GM21447 (cell line): Measurements from ENCODE around the gene SNRK.

ENCODE experiments used
- ATAC-seq: cut with Tn5 transposase; IDR thresholded peaks from one replicate; pipeline ENCODE4 v1.9.1; 2021; ENCODE audit not compliant: unreplicated experiment

Gene SNRK

DNA sequence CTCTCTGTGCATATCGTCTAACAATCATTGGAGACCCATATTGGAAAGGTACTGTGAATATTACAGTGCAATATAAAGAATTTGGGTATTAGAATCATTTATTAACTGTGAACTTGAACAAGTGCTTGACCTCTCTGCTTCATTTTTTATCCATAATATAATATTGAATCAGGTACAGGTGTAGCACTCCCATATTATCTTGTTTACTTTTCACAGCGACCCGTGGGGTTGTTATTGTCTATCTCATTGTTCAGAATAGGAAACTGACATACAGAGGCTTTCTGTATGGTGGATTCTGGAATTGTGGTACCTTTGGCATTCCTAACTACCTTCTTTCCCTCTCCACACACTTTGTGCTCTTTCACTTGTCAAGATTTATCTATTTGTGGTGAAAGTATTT, 17.8 kb downstream of the SNRK start:
- no peak for ATAC-seq

DNA sequence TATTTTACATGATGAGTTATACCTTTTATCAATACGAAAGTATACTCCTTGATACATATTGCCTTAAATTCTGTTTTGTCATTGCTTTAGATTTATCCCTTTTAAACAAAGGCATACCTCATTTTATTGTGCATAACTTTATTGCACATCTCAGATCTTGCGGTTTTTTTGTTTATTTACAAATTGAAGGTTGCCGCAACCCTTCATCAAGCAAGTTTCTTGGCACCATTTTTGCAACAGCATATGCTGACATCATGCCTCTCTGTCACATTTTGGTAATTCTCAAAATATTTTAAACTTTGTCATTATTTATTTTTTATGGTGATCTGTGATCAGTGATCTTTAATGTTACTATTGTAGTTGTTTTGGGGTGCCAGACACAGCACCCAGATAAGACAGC, 20.9 kb downstream of the SNRK start:
- ATAC-seq, result no peak

DNA sequence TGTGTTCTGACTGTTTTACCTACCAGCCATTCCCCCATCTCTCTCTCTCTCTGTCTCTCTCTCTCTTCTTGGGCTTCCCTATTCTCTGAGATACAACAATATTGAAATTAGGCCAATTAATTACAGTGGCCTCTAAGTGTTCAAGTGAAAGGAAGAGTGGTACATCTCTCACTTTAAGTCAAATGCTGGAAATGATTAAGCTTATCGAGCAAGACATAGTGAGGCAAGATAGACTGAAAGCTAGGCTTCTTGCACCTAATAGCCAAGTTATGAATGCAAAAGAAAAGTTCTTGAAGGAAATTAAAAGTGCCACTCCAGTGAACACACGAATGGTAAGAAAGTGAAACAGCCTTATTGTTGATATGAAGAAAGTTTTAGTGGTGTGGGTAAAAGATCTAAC, 21.3 kb downstream of the SNRK start:
- no peak for ATAC-seq

DNA sequence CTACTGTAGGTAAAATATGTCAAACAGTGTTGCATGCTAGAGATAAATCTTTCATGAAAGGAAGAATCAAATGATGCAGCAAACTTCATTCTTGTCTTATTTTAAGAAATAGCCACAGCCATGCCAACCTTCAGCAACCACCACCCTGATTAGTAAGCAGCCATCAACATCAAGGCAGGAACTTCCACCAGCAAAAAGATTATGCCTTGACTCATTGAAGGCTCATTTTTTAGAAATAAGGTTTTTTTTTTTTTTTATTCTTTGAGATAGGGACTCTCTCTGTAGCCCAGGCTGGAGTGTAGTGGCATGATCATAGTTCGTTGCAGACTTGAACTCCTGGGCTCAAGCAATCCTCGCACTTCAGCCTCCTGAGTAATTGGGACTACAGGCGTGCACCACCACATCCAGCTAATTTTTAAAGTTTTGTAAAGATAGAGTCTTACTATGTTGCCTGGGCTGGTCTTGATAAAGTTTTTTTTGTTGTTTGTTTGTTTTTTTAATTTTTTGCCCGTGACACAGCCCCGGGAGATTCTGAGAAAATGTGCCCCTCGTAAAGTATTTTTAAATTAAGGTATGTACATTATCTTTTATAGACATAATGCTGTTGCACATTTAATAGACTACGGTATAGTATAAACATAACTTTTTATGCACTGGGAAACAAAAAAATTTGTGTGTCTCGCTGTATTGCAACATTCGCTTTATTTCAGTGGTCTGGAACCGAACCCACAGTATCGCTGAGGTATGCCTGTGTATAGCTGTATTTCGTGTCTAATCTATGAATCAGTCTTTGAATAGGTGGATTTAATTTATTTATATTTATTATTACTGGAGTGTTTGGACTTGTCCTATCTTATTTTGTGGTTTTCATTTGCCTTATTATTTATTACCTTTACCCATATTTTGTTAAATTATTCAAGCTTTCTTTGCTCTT, 23.3 kb downstream of the SNRK start:
- no peak for ATAC-seq

DNA sequence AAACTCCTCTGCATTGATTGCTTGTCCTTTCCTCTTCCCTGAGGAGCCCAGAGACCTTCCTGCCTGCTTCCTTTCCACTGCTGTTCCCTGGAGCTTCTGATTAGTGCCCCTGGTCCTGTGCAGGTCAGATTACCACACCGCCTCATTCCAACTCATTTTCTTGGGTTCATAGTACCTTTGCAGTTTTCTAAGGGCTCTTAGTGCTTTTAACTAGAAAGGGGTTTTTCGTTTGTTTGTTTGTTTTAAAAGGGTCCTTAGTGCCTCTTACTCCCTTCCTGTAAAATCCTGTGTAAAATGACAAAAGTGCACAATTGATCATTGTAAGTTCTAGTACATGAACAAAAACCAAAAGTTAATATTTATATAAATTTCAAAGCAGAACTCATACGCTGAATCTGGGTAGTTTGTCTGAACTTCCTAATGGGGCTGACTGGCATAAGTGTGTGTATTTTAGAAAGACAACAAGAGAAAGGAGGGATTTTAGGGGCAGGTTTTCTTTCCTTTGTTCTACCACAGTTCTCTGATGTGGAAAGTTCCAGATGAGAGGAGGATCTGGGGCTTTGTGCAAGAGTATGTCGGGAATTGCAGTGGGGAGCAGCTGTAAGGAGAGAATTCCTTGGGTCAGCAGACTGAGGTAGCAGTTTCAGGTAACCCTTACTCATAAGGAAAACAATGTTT, 30.6 kb downstream of the SNRK start:
- ATAC-seq, result no peak

DNA sequence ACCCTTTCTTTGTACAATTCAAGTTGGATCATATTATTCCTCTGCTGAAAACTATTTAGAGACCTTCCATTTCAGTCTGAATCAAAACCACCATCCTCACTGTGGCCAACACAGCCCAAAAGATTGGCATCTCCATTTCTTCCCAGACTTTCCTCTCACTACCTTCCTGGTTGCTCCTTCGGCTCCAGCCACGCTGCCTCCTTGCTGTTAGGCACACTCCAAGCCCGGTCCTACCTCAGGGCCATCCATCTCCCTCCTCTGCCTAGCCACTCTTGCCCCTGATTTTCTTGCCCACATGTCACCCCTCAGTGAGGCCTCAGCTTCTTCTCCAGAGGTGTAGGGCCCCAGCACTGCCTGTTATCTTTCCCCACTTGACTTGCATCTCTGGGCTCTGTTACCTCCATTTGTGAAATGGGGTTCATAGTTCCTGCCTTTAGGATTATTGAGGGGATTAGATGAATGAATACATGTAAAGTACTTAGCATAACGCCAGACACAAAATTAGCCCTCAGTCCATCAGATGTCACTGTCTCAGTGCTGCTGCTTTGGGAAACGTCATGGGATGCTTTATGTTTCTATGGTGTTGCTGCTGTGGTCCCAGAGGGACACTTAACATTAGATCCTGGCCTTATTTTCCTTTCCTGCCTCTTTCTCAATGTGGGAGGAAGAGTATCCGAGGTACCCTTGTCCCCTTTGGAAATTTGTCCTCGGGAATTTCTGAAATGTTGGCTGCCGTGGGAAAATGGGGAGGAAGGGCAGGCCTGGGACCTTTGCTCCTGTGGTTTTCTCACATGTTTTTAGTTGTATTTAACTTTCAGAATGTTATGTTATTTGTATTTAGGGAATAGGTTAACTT, 31.3 kb downstream of the SNRK start:
- no peak for ATAC-seq

DNA sequence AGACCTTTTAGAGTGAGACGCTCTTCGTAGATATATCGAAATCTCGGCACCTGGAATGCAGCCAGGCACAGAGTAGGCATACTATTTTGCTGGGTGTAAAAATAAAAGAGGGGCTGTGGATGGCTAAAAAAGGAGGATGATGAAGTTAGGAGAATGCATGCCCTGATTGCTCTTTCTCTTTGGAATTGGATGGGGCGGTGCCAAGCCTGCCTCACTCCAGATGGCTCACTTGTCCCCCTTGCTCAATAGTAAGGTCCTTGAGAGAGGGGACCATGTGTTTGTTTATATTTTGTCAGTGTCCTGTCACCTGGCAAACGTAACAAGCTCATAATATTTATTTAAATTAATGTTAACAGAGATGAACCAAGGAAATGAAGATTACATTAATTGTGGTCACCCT, 33.0 kb downstream of the SNRK start:
- no peak for ATAC-seq

DNA sequence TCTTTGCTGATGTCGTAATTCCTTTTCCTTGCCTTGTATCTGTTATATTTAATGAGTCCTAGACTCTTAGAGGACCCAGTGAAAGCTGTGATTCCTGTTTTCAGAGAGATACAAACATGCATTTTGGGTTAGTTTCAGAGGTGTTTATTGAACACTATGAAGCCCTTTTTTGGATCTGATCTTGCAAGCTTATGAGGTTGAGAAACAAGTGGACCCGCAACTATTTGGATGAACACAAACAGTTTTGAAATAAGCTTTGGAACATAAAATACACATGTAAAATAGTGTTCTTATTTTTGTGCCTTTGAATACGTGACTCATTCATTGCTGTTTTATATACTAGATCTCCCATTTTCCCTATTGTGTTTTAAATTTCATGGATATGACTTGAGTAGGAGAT, 33.5 kb downstream of the SNRK start:
- no peak for ATAC-seq

DNA sequence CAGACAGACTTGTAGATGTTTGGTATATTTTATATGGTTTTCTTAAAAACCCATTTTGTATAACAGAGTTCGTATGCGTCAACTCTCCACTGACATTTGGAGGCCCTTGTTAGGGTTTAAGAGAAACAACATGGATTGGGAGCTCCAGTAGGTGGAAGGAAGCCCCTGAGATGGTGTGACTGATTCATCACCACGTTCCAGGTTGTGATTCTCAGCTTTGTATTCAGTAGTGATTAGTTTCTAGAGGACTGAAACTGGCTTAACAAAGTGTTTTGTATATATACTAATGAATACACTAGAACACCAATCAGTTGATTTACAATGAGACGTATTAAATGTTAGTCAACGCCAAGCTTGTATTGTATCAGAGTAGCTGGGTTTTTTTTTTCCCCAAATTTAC, 33.9 kb downstream of the SNRK start:
- ATAC-seq, result no peak

DNA sequence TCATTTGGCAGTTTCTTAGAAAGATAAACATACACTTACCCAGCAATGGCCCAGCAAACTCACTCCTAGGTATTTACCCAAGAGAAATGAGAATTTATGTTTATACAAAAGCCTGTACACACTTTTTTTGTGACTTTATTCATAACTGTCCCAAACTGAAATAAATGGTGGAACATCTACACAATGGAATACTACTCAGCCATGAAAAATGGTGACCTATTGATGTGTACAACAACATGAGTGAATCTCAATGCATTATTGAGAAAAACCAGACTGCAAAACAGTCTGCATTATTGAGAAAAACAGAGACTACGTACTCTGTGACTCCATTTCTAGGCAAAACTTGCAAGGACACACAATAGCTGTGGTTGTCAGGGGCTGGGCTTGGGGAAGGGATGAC, 37.2 kb downstream of the SNRK start:
- ATAC-seq, result no peak

DNA sequence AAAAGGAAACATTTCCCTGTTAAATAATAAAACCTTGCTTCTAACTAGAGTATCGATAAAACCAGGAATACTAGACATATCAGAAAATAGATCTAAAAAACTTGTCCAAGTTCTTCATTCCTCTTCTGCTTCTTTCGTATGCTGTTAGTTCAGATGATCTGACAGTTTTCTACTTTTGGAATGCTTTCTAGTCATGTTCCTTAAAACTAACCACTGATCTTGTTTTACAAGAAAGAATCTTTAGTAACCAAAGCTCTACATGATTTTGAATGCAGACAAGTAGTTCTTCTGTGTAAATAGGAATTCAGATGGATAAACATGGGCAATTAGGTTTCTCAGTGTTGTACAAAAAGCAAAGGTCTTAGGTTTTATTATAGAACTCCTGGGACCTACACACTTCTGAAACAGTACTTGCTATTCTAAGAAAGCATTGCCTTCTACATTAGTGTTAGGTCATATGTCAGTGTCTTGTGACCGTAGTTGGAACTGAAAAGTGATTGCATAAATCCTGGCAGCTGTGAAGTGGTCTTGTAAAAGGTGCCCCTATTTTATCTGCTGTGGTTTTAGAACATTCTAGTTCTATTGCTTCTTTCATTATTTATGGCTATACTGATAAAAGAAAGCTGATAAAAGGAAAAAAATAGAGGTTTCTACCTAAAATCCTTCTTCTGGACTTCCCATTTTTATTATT, 40.7 kb downstream of the SNRK start:
- no peak for ATAC-seq

DNA sequence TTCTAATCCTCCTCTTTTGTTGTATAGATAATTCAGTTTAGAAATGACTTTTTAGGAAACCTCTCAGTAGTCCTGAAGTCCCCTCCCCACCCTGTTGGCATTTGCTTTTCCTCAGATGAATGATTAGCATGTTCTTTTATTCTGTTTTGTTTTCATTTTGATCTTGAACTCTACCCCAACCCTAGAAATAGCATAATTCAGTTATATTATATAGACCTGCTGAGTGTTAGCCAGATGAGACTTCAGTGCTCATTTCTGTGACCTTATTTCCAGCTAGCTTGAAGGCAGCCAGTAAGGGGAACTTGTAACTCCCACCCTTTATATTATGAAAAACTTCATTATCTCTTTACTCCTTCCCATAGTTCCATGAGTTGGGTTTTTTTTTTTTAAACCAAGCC, 41.2 kb downstream of the SNRK start:
- ATAC-seq, result no peak

DNA sequence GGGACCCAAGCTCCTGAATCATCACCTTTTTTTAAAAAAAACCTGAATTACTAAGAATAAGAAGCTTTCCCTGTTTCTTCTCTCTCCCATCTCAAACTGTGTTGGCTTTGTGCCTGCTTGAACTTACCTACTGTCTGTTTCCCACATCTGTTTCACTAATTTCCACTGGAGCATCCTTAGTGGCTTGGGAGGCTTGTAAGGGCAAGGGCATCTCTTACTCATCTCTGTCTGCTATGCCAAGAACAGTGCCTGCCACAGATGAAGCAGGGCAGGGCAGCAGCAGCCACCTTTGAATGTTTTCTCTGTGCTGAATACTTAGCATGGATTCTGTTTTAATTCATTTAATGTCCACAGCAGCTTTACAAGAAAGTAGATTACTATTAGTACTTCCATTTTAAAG, 42.3 kb downstream of the SNRK start:
- no peak for ATAC-seq

DNA sequence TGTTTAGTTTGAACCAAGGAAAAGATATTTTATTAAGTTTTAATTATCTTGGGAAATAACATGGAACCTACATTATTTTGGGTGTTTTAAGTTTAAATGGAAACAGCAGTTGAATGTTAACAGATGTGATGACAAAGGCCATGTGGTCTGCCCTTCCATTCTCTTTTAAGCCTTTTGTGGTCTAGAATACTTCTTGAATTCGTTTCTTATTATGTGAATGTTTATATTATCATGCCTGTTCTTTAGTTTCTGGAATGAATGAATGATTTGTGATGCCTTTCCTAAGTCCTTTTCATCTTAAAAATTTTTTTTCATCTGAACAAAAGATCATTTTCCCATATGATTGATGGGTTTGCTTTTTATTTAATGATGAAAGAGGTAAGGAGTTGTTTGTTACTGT, 44.6 kb downstream of the SNRK start:
- ATAC-seq, result no peak

DNA sequence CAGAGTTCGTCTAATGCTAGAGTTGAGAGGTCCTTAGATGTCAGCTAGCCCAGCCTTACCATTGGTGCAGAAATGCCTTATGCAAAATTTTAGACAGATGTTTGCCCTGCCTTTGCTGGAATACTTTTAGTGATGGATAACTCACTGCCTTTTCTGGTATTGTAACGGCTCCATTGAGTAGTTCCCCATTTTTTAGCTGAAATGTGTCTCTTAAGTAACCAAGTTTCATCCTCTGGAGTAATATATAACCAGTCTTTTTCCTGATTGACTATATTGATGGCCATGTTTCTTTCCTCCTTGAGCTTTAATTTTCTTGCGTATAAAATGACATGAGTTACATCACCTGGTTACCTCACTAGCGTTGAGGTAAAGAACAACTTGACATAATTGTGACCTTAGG, 45.0 kb downstream of the SNRK start:
- no peak for ATAC-seq

DNA sequence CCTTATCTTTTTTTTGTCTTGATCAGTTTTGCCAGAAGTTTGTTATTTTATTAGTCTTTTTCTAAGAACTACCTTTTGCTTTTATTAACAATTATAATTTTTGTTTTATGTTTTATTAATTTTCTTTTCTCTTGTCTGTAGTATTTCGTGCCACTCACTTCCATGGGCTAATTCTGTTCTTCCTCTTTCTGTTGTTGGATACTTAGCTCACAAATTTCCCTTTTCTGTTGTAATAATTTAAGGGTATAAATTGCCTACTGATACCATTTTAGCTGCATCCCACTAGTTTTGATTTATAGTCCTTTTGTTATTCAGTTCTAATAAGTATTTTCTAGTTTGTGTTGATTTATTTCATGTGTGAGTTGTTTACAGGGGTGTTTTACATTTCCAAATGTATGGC, 48.6 kb downstream of the SNRK start:
- no peak for ATAC-seq

DNA sequence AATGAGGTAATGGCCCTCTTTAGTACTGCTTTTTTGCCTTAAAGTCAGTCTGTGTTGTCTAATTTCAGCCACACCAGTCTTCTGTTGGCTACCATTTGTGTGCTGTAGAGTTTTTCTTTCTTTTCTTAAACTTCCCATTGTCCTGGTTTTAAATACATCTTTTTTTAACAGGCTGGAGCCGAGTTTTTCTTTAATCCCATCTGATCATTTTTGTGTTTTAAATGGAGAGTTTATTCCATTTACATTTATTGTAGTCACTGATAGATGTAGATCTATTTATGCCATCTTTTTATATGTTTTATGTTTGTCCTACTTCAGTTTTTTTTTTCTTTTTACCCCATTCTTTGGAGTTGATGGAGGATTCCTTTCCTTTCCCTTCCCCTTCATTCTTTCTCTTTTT, 49.5 kb downstream of the SNRK start:
- no peak for ATAC-seq

DNA sequence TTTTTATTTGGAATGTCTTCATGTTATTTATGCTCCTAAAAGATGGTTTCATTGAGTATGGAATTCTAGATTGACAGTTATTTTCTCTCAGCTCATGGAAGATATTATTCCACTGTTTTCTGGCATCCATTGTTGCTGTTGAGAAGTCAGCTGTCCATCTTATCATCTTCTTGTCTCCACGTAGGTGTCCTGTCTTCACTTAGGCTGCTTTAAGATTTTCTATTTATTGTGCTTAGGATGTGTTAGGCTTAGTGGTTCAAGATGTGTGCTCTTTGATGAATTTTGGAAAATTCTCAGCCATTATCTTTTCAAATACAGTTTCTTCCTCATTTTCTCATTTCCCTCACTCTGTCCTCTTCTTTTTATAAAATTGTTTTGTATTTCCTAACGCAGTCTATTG, 52.0 kb downstream of the SNRK start:
- no peak for ATAC-seq

DNA sequence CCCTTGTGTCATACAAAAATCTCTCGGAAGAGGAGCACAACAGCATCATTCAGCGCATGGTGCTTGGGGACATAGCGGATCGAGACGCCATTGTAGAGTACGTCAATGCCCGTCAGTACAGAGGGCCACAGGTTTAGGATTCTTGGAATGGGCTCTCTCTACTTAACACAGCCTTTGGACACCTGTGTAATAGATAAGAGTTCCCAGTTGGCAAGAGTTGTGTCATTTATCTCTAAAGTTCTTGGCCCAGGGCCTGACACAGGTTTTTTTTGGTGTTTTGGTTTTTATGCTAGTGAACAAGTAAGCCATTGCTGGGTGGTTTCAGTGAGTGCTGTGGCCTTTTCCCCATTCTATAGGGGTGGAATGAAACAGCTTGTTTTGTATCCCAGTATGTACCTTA, 54.1 kb downstream of the SNRK start:
- no peak for ATAC-seq

DNA sequence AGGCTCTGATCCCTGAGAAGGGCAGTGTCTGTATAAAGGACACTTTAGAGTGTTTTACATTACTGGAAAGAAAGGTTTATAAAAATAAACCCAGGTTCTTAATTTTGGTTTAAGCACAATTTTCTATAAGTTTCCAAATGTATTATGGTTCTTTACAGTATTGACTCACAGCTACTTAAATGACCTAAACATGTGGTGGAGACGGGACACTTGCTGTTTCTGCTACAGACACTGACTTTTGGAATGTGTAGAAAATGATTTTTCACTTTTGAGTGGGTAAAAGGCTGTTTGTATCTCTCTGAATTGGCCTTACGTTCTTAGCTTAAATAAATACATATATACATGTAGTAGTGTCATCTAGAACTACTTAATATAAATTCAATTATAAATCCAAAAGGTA, 55.4 kb downstream of the SNRK start:
- no peak for ATAC-seq

DNA sequence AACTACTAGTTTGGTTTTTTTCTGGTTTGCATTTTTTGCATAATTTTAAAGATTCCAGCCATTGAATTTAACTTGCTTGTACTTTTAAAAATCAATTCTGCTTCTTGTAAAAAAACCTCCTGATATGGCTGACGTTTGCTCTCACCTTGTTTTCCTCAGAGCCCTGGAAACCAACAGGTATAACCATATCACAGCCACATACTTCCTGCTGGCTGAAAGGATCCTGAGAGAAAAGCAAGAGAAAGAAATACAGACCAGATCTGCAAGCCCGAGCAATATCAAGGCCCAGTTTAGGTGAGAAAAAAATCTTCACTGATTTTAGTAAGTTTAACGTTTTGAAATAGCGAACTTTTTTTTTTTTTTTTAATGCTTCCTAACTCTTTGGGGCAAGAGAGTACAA, 56.8 kb downstream of the SNRK start:
- no peak for ATAC-seq
